Natural killer cell (primary cell): ENCODE measurements around the gene BARHL1. TPM values are rescaled to one million over a fixed set of nuclear protein-coding genes. Genes with fewer than 3 reads are reported as not detected.

ENCODE experiments used
- ATAC-seq, 3 donors: fragments of 150-1000 bp in 2 of 3; fragments of 200-7000 bp in 1 of 3; cut with Tn5 transposase; 1 replicate in 1 of 3; 2 replicates in 2 of 3; pipeline ENCODE4 v1.10.0; 2021; ENCODE audit warnings: mild to moderate bottlenecking in 2 of 3, moderate library complexity in 2 of 3
- DNase-seq, 2 donors: peaks; one replicate each; pipeline versions ENCODE4 v3.0.0 to v3.0.0-alpha.2; 2013 to 2021; ENCODE audit warnings: mixed read lengths in 1 of 2
- H3K27ac ChIP-seq: one replicate; pipeline ENCODE4 v1.5.1; 2013; ENCODE audit warnings: mild to moderate bottlenecking, low read length
- H3K27me3 ChIP-seq: one replicate; pipeline ENCODE4 v1.6.1; 2013; ENCODE audit warnings: low read length; ENCODE audit not compliant: control insufficient read depth, insufficient read depth
- H3K36me3 ChIP-seq: one replicate; pipeline ENCODE4 v1.6.1; 2013; ENCODE audit warnings: low read length; ENCODE audit not compliant: control insufficient read depth, insufficient read depth
- H3K4me1 ChIP-seq: one replicate; pipeline ENCODE4 v1.6.1; 2013; ENCODE audit warnings: low read length; ENCODE audit not compliant: control insufficient read depth, insufficient read depth
- H3K4me3 ChIP-seq: one replicate; pipeline ENCODE4 v1.5.1; 2013; ENCODE audit warnings: low read length
- H3K9me3 ChIP-seq: one replicate; pipeline ENCODE4 v1.6.1; 2013; ENCODE audit warnings: low read length; ENCODE audit not compliant: control insufficient read depth, insufficient read depth
- H3K27ac Mint-ChIP-seq, 2 donors: one replicate each; pipeline ENCODE4 v1.8.0; 2022; ENCODE audit warnings: mild to moderate bottlenecking in 2 of 2, mixed read lengths in 2 of 2, moderate library complexity in 1 of 2
- H3K27me3 Mint-ChIP-seq, 2 donors: one replicate each; pipeline ENCODE4 v1.8.0; 2022; ENCODE audit warnings: low read depth in 2 of 2, mixed read lengths in 2 of 2
- H3K36me3 Mint-ChIP-seq: one replicate; pipeline ENCODE4 v1.8.0; 2022; ENCODE audit warnings: mixed read lengths
- H3K4me1 Mint-ChIP-seq, 2 donors: one replicate each; pipeline ENCODE4 v1.8.0; 2022; ENCODE audit warnings: mixed read lengths in 2 of 2
- H3K4me3 Mint-ChIP-seq: one replicate; pipeline ENCODE4 v1.8.0; 2022; ENCODE audit warnings: mild to moderate bottlenecking, moderate library complexity, mixed read lengths
- H3K9me3 Mint-ChIP-seq, 2 donors: one replicate each; pipeline ENCODE4 v1.8.0; 2022; ENCODE audit warnings: mixed read lengths in 2 of 2
- CTCF ChIP-seq: fragments of 200-600 bp; IDR thresholded peaks from one replicate; pipeline ENCODE4 v1.8.0; 2022; ENCODE audit warnings: antibody characterized with exemption
- WGBS: methylation state at CpG from one replicate; pipeline ENCODE4 v1.1.7; 2013; ENCODE audit warnings: missing lambda C conversion rate; ENCODE audit not compliant: insufficient coverage; 5-methylcytosine and 5-hydroxymethylcytosine counted together
- intact Hi-C: fragments of 100-400 bp; cut with micrococcal nuclease; formaldehyde crosslinking; loops from one replicate; pipeline ENCODE4 v1.14.2; 2022
- total RNA-seq, 4 donors: library from RNA; stranded (reverse); fragments of 120-200 nt in 1 of 4; gene quantifications; one replicate each; pipeline versions ENCODE4 v1.2.3 to v1.2.4, GENCODE V29; 2013 to 2022

BARHL1 gene
- total RNA-seq, 3 donors from 2014 or later (not counting 1 experiment from before 2014, with no cell fraction given): not detected

GRCh38 chr9:132556235-132556634 is 26.2 kb upstream of the BARHL1 start:
- Histone ChIP-seq H3K36me3 (no peaks in the 10 kb centered on the region), H3K9me3 (no peaks in the 10 kb centered on the region), H3K4me3 (no peak overlapping the region), H3K4me1 (no peaks in the 10 kb centered on the region), H3K27ac (no peak overlapping the region), H3K27me3 (peaks cover 2% of the 10 kb centered on the region)
- Mint-ChIP-seq H3K9me3 (no peaks in the 10 kb centered on the region), H3K4me3 (no peak overlapping the region), H3K36me3 (no peaks in the 10 kb centered on the region), H3K4me1 (no peaks in the 10 kb centered on the region), H3K27me3 (peaks cover 25 to 51% of the 10 kb centered on the region in 2 donors), H3K27ac (no peak overlapping the region)
- no peak for TF ChIP-seq CTCF
- WGBS: 72% methylated on average over 4 of the region's 6 CpGs
- no peak for ATAC-seq
- intact Hi-C loops: no loop called here
- no peak for DNase-seq

- Histone ChIP-seq H3K4me3 (no peak overlapping the region), H3K9me3 (no peaks in the 10 kb centered on the region), H3K36me3 (no peaks in the 10 kb centered on the region), H3K27me3 (peaks cover 4% of the 10 kb centered on the region), H3K4me1 (no peaks in the 10 kb centered on the region), H3K27ac (no peak overlapping the region)
- Mint-ChIP-seq H3K36me3 (no peaks in the 10 kb centered on the region), H3K27me3 (peaks cover 25 to 55% of the 10 kb centered on the region in 2 donors), H3K27ac (no peak overlapping the region), H3K9me3 (no peaks in the 10 kb centered on the region), H3K4me3 (no peak overlapping the region), H3K4me1 (no peaks in the 10 kb centered on the region)
- no peak for ATAC-seq
- intact Hi-C loops: no loop called here
- 81% methylated on average over 26 of the region's 26 CpGs for WGBS
- DNase-seq: no peak
- TF ChIP-seq CTCF: no peak
Observed at GRCh38 chr9:132556714-132557113, 25.7 kb upstream of the BARHL1 start.

GRCh38 chr9:132557159-132557558 is 25.2 kb upstream of the BARHL1 start:
- H3K4me3 Mint-ChIP-seq: no peak overlapping the region
- no peak for TF ChIP-seq CTCF
- 91% methylated on average over 15 of the region's 15 CpGs for WGBS
- no peak overlapping the region for H3K4me3 ChIP-seq
- intact Hi-C loops: no loop called here
- DNase-seq (no peak), ATAC-seq (no peak)
- no peak overlapping the region for H3K27ac Mint-ChIP-seq
- H3K9me3 Mint-ChIP-seq: no peaks in the 10 kb centered on the region
- peaks cover 25 to 60% of the 10 kb centered on the region in 2 donors for H3K27me3 Mint-ChIP-seq
- H3K9me3 ChIP-seq: no peaks in the 10 kb centered on the region
- H3K4me1 Mint-ChIP-seq: no peaks in the 10 kb centered on the region
- H3K27ac ChIP-seq: no peak overlapping the region
- peaks cover 4% of the 10 kb centered on the region for H3K27me3 ChIP-seq
- no peaks in the 10 kb centered on the region for H3K36me3 ChIP-seq
- no peaks in the 10 kb centered on the region for H3K36me3 Mint-ChIP-seq
- H3K4me1 ChIP-seq: no peaks in the 10 kb centered on the region

- H3K9me3 Mint-ChIP-seq: no peaks in the 10 kb centered on the region
- no peak overlapping the region for H3K4me3 Mint-ChIP-seq
- ATAC-seq (no peak), DNase-seq (no peak)
- H3K9me3 ChIP-seq: no peaks in the 10 kb centered on the region
- H3K36me3 Mint-ChIP-seq: no peaks in the 10 kb centered on the region
- no peaks in the 10 kb centered on the region for H3K4me1 ChIP-seq
- intact Hi-C loops: no loop called here
- 100% methylated on average over 2 of the region's 2 CpGs for WGBS
- TF ChIP-seq CTCF: no peak
- H3K27me3 ChIP-seq: peaks cover 4% of the 10 kb centered on the region
- H3K27ac ChIP-seq: no peak overlapping the region
- H3K27me3 Mint-ChIP-seq: peaks cover 33 to 75% of the 10 kb centered on the region in 2 donors
- H3K27ac Mint-ChIP-seq: no peak overlapping the region
- H3K4me1 Mint-ChIP-seq: no peaks in the 10 kb centered on the region
- H3K4me3 ChIP-seq: no peak overlapping the region
- no peaks in the 10 kb centered on the region for H3K36me3 ChIP-seq
Observed at GRCh38 chr9:132559711-132560110, 22.7 kb upstream of the BARHL1 start.
